NK-92 (cell line): ENCODE results near the gene KRT3.

Experiments
- DNase-seq: peaks from one replicate; lab custom pipeline; 2025; ENCODE audit not compliant: unreplicated experiment; lab: John Stamatoyannopoulos, UW

The KRT3 gene

DNA sequence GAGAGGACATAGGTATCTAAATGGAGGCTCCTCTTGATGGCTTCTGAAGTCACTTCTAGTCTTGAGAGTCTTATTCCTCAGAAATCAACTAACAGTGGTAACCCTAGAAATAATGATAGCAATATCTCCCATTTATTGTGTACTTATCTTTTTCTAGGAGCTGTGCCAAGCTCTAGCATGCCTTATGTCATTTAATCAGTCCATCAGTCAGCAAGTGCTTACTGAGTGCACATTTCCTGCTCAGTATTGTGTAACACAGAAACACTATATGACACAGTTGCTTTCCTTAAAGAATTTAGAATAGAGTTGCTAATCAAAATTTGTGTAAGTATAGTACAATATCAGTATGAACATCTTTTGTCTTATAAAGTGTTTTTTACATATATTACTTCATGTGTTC lies 55.3 kb downstream of the KRT3 start:
- no peak for DNase-seq

GRCh38 chr12:52739963-52740362 lies 56.0 kb downstream of the KRT3 start:
- no peak for DNase-seq
